ENCODE measurements around the gene PACRG. TPM values are rescaled to one million over a fixed set of nuclear protein-coding genes. Genes with fewer than 3 reads are reported as not detected.

The PACRG gene
- total RNA-seq, 1 experiment from 2014 or later = 0.26 TPM

GRCh38 chr6:163264662-163265035 lies 536.9 kb downstream of the PACRG start:
- Histone ChIP-seq H4K5ac (ENCODE audit: insufficient read length, low read depth, low read length) (no peak overlapping the region), H4K8ac (replicated peaks; ENCODE audit: insufficient read length, low read depth, low read length) (no peak overlapping the region), H2BK120ac (ENCODE audit: low read depth, low read length, poor library complexity, severe bottlenecking) (no peak overlapping the region), H3K23ac (ENCODE audit: insufficient read length, low read depth, low read length) (no peak overlapping the region), H3K4me2 (ENCODE audit: insufficient read depth, insufficient read length, low read length) (no peak overlapping the region), H4K20me1 (ENCODE audit: control insufficient read depth, insufficient read depth, insufficient read length) (no peaks in the 10 kb centered on the region), H3K27ac (ENCODE audit: insufficient read length, low read depth, low read length) (no peak overlapping the region), H3T11ph (ENCODE audit: low read length) (no peak overlapping the region), H2BK5ac (ENCODE audit: insufficient read length, low read length) (no peak overlapping the region), H3K27me3 (ENCODE audit: insufficient read depth, low read length) (peaks cover 3% of the 10 kb centered on the region; the same call in 1 of the 2 replicates), H3K56ac (ENCODE audit: insufficient read length, low read depth, low read length) (no peak overlapping the region), H2BK12ac (ENCODE audit: insufficient read length, low read depth, low read length) (no peak overlapping the region), H3K14ac (ENCODE audit: insufficient read depth, low read length) (no peak overlapping the region), H3K23me2 (ENCODE audit: insufficient read length, low read depth, low read length, poor library complexity, severe bottlenecking) (peaks cover 7% of the 10 kb centered on the region), H2BK20ac (ENCODE audit: low read depth, low read length, poor library complexity, severe bottlenecking) (no peak overlapping the region), H3K4me1 (ENCODE audit: insufficient read depth, low read length) (no peaks in the 10 kb centered on the region; the same call in 1 of the 2 replicates), H3K9me3 (ENCODE audit: control insufficient read depth, low read depth, low read length) (no peaks in the 10 kb centered on the region), H2BK15ac (ENCODE audit: low read depth, low read length) (no peak overlapping the region), H3K79me2 (ENCODE audit: insufficient read depth, low read length) (no peaks in the 10 kb centered on the region), H4K91ac (ENCODE audit: insufficient read length, low read depth, low read length) (no peak overlapping the region), H2AK5ac (ENCODE audit: insufficient read length, low read length) (no peak overlapping the region), H3K4ac (ENCODE audit: low read depth, low read length) (no peak overlapping the region), H3K9ac (ENCODE audit: extremely low read depth, insufficient read length, low read length) (no peak overlapping the region), H3K79me1 (ENCODE audit: insufficient read depth, low read depth, low read length, poor library complexity, severe bottlenecking) (no peaks in the 10 kb centered on the region), H2AFZ (ENCODE audit: low read length) (no peak overlapping the region), H3K18ac (ENCODE audit: insufficient read length, low read depth, low read length) (no peak overlapping the region)
- Mint-ChIP-seq H3K4me3 (no peak overlapping the region), H3K36me3 (ENCODE audit: insufficient read depth in 1 of 3, low read depth in 3 of 3) (peaks cover 0 to 4% (median 0%) of the 10 kb centered on the region in 3 experiments; a peak in 2 of 7 replicates), H3K27me3 (ENCODE audit: low read depth) (peaks cover 9% of the 10 kb centered on the region), H3K27ac (peak overlapping the region in 1 of 3 experiments; percentile 67; a peak in 1 of 7 replicates), H3K4me1 (peaks cover 45% of the 10 kb centered on the region in 2 experiments), H3K9me3 (no peaks in the 10 kb centered on the region; a peak in 1 of 5 replicates)
- WGBS (ENCODE audit: extremely low coverage, insufficient read length, low lambda C conversion rate) = no CpG with 5 or more reads among the region's 6 CpGs
- no peak for DNase-seq
- TF ChIP-seq CTCF (conservative IDR thresholded peaks at IDR 0.05) = no peak
